BE2C (cell line): Measurements from ENCODE around the gene TCP11L2.

Experiments used
- DNase-seq: peaks from one replicate; pipeline ENCODE4 v3.0.0-alpha.2; 2020
- H3K27me3 ChIP-seq: fragments of 250-450 bp; sonication (Bioruptor Pico); 2 replicates; pipeline ENCODE4 v1.5.1; 2020; ENCODE audit warnings: mild to moderate bottlenecking
- H3K36me3 ChIP-seq: fragments of 250-450 bp; sonication (Bioruptor Pico); 2 replicates; pipeline ENCODE4 v1.5.1; 2020; ENCODE audit warnings: mild to moderate bottlenecking
- H3K4me1 ChIP-seq: fragments of 250-450 bp; sonication (Bioruptor Pico); 2 replicates; pipeline ENCODE4 v1.5.1; 2020
- H3K4me3 ChIP-seq: 2 replicates; pipeline ENCODE4 v1.5.1; 2011; ENCODE audit warnings: low read depth, low read length
- H3K9me3 ChIP-seq: fragments of 250-450 bp; sonication (Bioruptor Pico); 2 replicates; pipeline ENCODE4 v1.5.1; 2020
- CTCF ChIP-seq: IDR thresholded peaks from 2 replicates; pipeline ENCODE4 v1.5.1; 2012; ENCODE audit warnings: mild to moderate bottlenecking, low read depth, low read length

The TCP11L2 gene

GRCh38 chr12:106327309-106327869, 24.9 kb downstream of the TCP11L2 start:
- Histone ChIP-seq H3K4me3 (no peak overlapping the region), H3K4me1 (no peaks in the 10 kb centered on the region), H3K36me3 (no peaks in the 10 kb centered on the region), H3K9me3 (no peaks in the 10 kb centered on the region), H3K27me3 (no peaks in the 10 kb centered on the region)
- TF ChIP-seq CTCF = no peak
- DNase-seq = no peak

- H3K36me3 ChIP-seq = no peaks in the 10 kb centered on the region
- no peaks in the 10 kb centered on the region for H3K4me1 ChIP-seq
- no peak for TF ChIP-seq CTCF
Observed at GRCh38 chr12:106328735-106329134, 26.2 kb downstream of the TCP11L2 start.

GRCh38 chr12:106329231-106329982, 26.9 kb downstream of the TCP11L2 start:
- Histone ChIP-seq H3K36me3 (no peaks in the 10 kb centered on the region), H3K4me1 (no peaks in the 10 kb centered on the region), H3K27me3 (no peaks in the 10 kb centered on the region), H3K9me3 (no peaks in the 10 kb centered on the region), H3K4me3 (no peak overlapping the region)
- TF ChIP-seq CTCF = no peak
- DNase-seq = no peak

More at GRCh38 chr12:106328735-106329134, 26.2 kb downstream of the TCP11L2 start:
- H3K9me3 ChIP-seq = no peaks in the 10 kb centered on the region
- H3K4me3 ChIP-seq = no peak overlapping the region
- no peak for DNase-seq
- no peaks in the 10 kb centered on the region for H3K27me3 ChIP-seq

- Histone ChIP-seq H3K9me3 (no peaks in the 10 kb centered on the region), H3K36me3 (no peaks in the 10 kb centered on the region), H3K27me3 (no peaks in the 10 kb centered on the region), H3K4me1 (no peaks in the 10 kb centered on the region), H3K4me3 (no peak overlapping the region)
- DNase-seq = no peak
- TF ChIP-seq CTCF = no peak
Observed at GRCh38 chr12:106331599-106331998, 29.1 kb downstream of the TCP11L2 start.

GRCh38 chr12:106332536-106332935, 30.0 kb downstream of the TCP11L2 start:
- Histone ChIP-seq H3K4me3 (no peak overlapping the region), H3K9me3 (no peaks in the 10 kb centered on the region), H3K36me3 (no peaks in the 10 kb centered on the region), H3K4me1 (no peaks in the 10 kb centered on the region), H3K27me3 (no peaks in the 10 kb centered on the region; the same call in 1 of the 2 replicates)
- DNase-seq = no peak
- TF ChIP-seq CTCF = no peak

GRCh38 chr12:106333010-106333409, 30.5 kb downstream of the TCP11L2 start:
- Histone ChIP-seq H3K4me1 (no peaks in the 10 kb centered on the region), H3K36me3 (no peaks in the 10 kb centered on the region), H3K4me3 (no peak overlapping the region), H3K27me3 (no peaks in the 10 kb centered on the region; the same call in 1 of the 2 replicates), H3K9me3 (no peaks in the 10 kb centered on the region)
- no peak for TF ChIP-seq CTCF
- DNase-seq = no peak
